HCT116 (cell line): ENCODE data around the gene TSPOAP1. TPM values are rescaled to one million over a fixed set of nuclear protein-coding genes. Genes with fewer than 3 reads are reported as not detected.

Source experiments
- ATAC-seq: fragments of 200-7000 bp; cut with Tn5 transposase; 2 replicates; pipeline ENCODE4 v1.9.1; 2020; ENCODE audit warnings: mild to moderate bottlenecking, moderate library complexity
- BruUV-seq: library from RNA; stranded (reverse); fragments of 400-500 nt; replicated peaks from 2 replicates; lab custom pipeline; 2021; lab: Mats Ljungman, UMichigan
- CTCF ChIA-PET: fragments of 300-600 bp; sonication (Branson Sonifier 250); formaldehyde crosslinking; loops from one replicate; lab custom pipeline; 2021; ENCODE audit warnings: antibody characterized with exemption; lab: Charles Lee
- POLR2A ChIA-PET: fragments of 300-600, 350-600 bp; sonication (Branson Sonifier 250); formaldehyde crosslinking; loops from one replicate; lab custom pipeline; 2021; ENCODE audit warnings: antibody characterized with exemption; lab: Charles Lee
- RAD21 ChIA-PET, 2 experiments: fragments of 300-600 bp; sonication (Branson Sonifier 250); formaldehyde crosslinking; loops; one replicate each; lab custom pipeline; 2023; ENCODE audit warnings: low total read pairs in 2 of 2; ENCODE audit not compliant: uncharacterized antibody in 2 of 2, unreplicated experiment in 2 of 2, low non-redundant PET in 1 of 2; lab: Charles Lee
- DNase-seq: peaks from one replicate; pipeline ENCODE4 v3.0.0-alpha.2; 2010; ENCODE audit warnings: low read depth, low spot score
- H2AFZ ChIP-seq: fragments of 200-600 bp; shearing (Covaris generic), sonication (generic); 2 replicates; pipeline ENCODE4 v1.6.1; 2017; ENCODE audit warnings: low read depth, mixed run types, mixed read lengths, antibody characterized with exemption, low read length; ENCODE audit not compliant: poor library complexity, severe bottlenecking
- H3K27ac ChIP-seq: 2 replicates; pipeline ENCODE4 v1.5.1; 2012; ENCODE audit warnings: low read depth, low read length
- H3K27me3 ChIP-seq: fragments of 200-600 bp; sonication (generic); 2 replicates; pipeline ENCODE4 v1.6.1; 2016; ENCODE audit warnings: mixed run types, low read length, mixed read lengths; ENCODE audit not compliant: insufficient read depth
- H3K36me3 ChIP-seq, 2 experiments: fragments of 200-500 bp in 1 of 2; fragments of 200-600 bp in 1 of 2; sonication (Bioruptor generic) in 1 of 2; sonication (generic) in 1 of 2; 2 replicates each; pipeline versions ENCODE4 v1.5.1 to v1.6.1; 2014 to 2016; ENCODE audit warnings: low read length in 2 of 2, inconsistent platforms in 1 of 2, mixed read lengths in 1 of 2, mixed run types in 1 of 2; ENCODE audit not compliant: insufficient read depth in 2 of 2, control insufficient read depth in 1 of 2
- H3K4me1 ChIP-seq, 2 experiments: fragments of 200-600 bp in 1 of 2; sonication (generic) in 1 of 2; 2 replicates each; pipeline versions ENCODE4 v1.5.1 to v1.6.1; 2012 to 2017; ENCODE audit warnings: low read length in 2 of 2, inconsistent platforms in 1 of 2, mild to moderate bottlenecking in 1 of 2, mixed read lengths in 1 of 2, mixed run types in 1 of 2, moderate library complexity in 1 of 2; ENCODE audit not compliant: insufficient read depth in 2 of 2, control insufficient read depth in 1 of 2
- H3K4me2 ChIP-seq: fragments of 200-600 bp; sonication (generic); 2 replicates; pipeline ENCODE4 v1.6.1; 2017; ENCODE audit warnings: mixed run types, low read length, mixed read lengths
- H3K4me3 ChIP-seq, 2 experiments: fragments of 200-600 bp in 1 of 2; sonication (generic) in 1 of 2; replicated peaks in 1 of 2; 2 replicates each; pipeline ENCODE4 v1.5.1; 2011 to 2016; ENCODE audit warnings: low read length in 2 of 2, control low read depth in 1 of 2, low read depth in 1 of 2, mild to moderate bottlenecking in 1 of 2, mixed read lengths in 1 of 2, mixed run types in 1 of 2
- H3K79me2 ChIP-seq: fragments of 200-600 bp; sonication (generic); 2 replicates; pipeline ENCODE4 v1.6.1; 2017; ENCODE audit warnings: mild to moderate bottlenecking, mixed run types, low read length, moderate library complexity, mixed read lengths; ENCODE audit not compliant: insufficient read depth
- H3K9ac ChIP-seq: fragments of 200-600 bp; sonication (generic); 2 replicates; pipeline ENCODE4 v1.6.1; 2016; ENCODE audit warnings: low read length, mixed read lengths
- H3K9me2 ChIP-seq: fragments of 200-600 bp; sonication (generic), shearing (Covaris generic); 2 replicates; pipeline ENCODE4 v1.6.1; 2017; ENCODE audit warnings: mixed run types, mild to moderate bottlenecking, moderate library complexity; ENCODE audit not compliant: insufficient read depth
- H3K9me3 ChIP-seq, 2 experiments: fragments of 200-500 bp in 1 of 2; fragments of 200-600 bp in 1 of 2; sonication (Bioruptor generic) in 1 of 2; sonication (generic) in 1 of 2; 2 replicates each; pipeline ENCODE4 v1.6.1; 2014 to 2017; ENCODE audit warnings: low read length in 2 of 2, mixed read lengths in 2 of 2, inconsistent platforms in 1 of 2, low read depth in 1 of 2, mild to moderate bottlenecking in 1 of 2, mixed run types in 1 of 2, moderate library complexity in 1 of 2; ENCODE audit not compliant: control insufficient read depth in 1 of 2, insufficient read depth in 1 of 2
- H4K20me1 ChIP-seq: fragments of 200-600 bp; sonication (generic), shearing (Covaris generic); 2 replicates; pipeline ENCODE4 v1.6.1; 2017; ENCODE audit warnings: mixed run types, mild to moderate bottlenecking, moderate library complexity; ENCODE audit not compliant: insufficient read depth
- ATF3 ChIP-seq: IDR thresholded peaks from 2 replicates; pipeline ENCODE4 v1.6.1; 2012
- CBX3 ChIP-seq: IDR thresholded peaks from 2 replicates; pipeline ENCODE4 v1.6.1; 2012; ENCODE audit warnings: low read depth
- CEBPB ChIP-seq: IDR thresholded peaks from 2 replicates; pipeline ENCODE4 v1.6.1; 2012; ENCODE audit warnings: low read depth
- EGR1 ChIP-seq: IDR thresholded peaks from 2 replicates; pipeline ENCODE4 v1.6.1; 2012; ENCODE audit warnings: low read depth
- ELF1 ChIP-seq: IDR thresholded peaks from 2 replicates; pipeline ENCODE4 v1.6.1; 2012; ENCODE audit warnings: low read depth, borderline replicate concordance
- EZH2 ChIP-seq: fragments of 200-600 bp; sonication (generic); IDR thresholded peaks from 2 replicates; pipeline ENCODE4 v1.6.1; 2017; ENCODE audit warnings: antibody characterized with exemption, mixed run types
- EZH2phosphoT487 ChIP-seq: fragments of 200-600 bp; IDR thresholded peaks from 2 replicates; pipeline ENCODE4 v1.6.1; 2018; ENCODE audit warnings: antibody characterized with exemption, borderline replicate concordance
- FOSL1 ChIP-seq: IDR thresholded peaks from 2 replicates; pipeline ENCODE4 v1.6.1; 2012; ENCODE audit warnings: low read depth
- JUND ChIP-seq: IDR thresholded peaks from 2 replicates; pipeline ENCODE4 v1.6.1; 2012
- POLR2AphosphoS5 ChIP-seq: IDR thresholded peaks from 2 replicates; pipeline ENCODE4 v1.6.1; 2011; ENCODE audit warnings: mild to moderate bottlenecking, low read depth, low read length, moderate library complexity
- RAD21 ChIP-seq: IDR thresholded peaks from 2 replicates; pipeline ENCODE4 v1.6.1; 2012; ENCODE audit warnings: low read depth, mild to moderate bottlenecking
- REST ChIP-seq: IDR thresholded peaks from 2 replicates; pipeline ENCODE4 v1.6.1; 2012; ENCODE audit warnings: low read depth
- SIN3A ChIP-seq: IDR thresholded peaks from 2 replicates; pipeline ENCODE4 v1.6.1; 2012; ENCODE audit warnings: low read depth
- SP1 ChIP-seq: IDR thresholded peaks from 2 replicates; pipeline ENCODE4 v1.6.1; 2012; ENCODE audit warnings: low read depth
- TCF7L2 ChIP-seq: IDR thresholded peaks from 2 replicates; pipeline ENCODE4 v1.7.0; 2011; ENCODE audit warnings: borderline replicate concordance, inconsistent platforms; ENCODE audit not compliant: insufficient read depth, insufficient read length; ENCODE audit errors: extremely low read depth
- ZFX ChIP-seq: fragments of 450-650 bp; IDR thresholded peaks from 2 replicates; pipeline ENCODE4 v1.6.1; 2017
- ZNF274 ChIP-seq: fragments of 200-500 bp; sonication (Bioruptor generic); IDR thresholded peaks from 2 replicates; pipeline ENCODE4 v1.6.1; 2014; ENCODE audit warnings: mild to moderate bottlenecking, low read depth, low read length, inconsistent platforms
- intact Hi-C: fragments of 100-400 bp; cut with micrococcal nuclease; formaldehyde crosslinking; loops from 2 replicates; pipeline ENCODE4 v1.10.0; 2022
- total RNA-seq: library from RNA; stranded (reverse); gene quantifications from one replicate; pipeline ENCODE4 v1.2.1, GENCODE V29; 2021; ENCODE audit not compliant: unreplicated experiment

TSPOAP1 gene
- total RNA-seq, 1 experiment from 2014 or later, result 0.27 TPM

- Histone ChIP-seq H3K9me2 (no peaks in the 10 kb centered on the region), H3K9ac (no peak overlapping the region), H4K20me1 (no peaks in the 10 kb centered on the region), H2AFZ (no peak overlapping the region), H3K79me2 (peaks cover 72% of the 10 kb centered on the region), H3K9me3 (no peaks in the 10 kb centered on the region), H3K36me3 (peaks cover 6 to 36% of the 10 kb centered on the region in 2 experiments; a peak in 3 of 4 replicates), H3K4me1 (peaks cover 8 to 14% of the 10 kb centered on the region in 2 experiments; a peak in 3 of 4 replicates), H3K27me3 (no peaks in the 10 kb centered on the region), H3K4me2 (no peak overlapping the region), H3K4me3 (no peak overlapping the region), H3K27ac (no peak overlapping the region)
- ChIA-PET CTCF (interaction anchor here (1.3 kb wide), 1 partner anchor 9 kb away, joined by 3 read pairs; no protein-coding TSS in a partner anchor), RAD21 (no interaction called here), POLR2A (no interaction called here)
- intact Hi-C loops, result no loop called here
- ATAC-seq (no peak), DNase-seq (no peak)
- BruUV-seq, result no TSS peak
- no peak for TF ChIP-seq SIN3A
- TF ChIP-seq EGR1, result no peak
- TF ChIP-seq ZFX, result no peak
- no peak for TF ChIP-seq RAD21
- TF ChIP-seq JUND, result no peak
- no peak for TF ChIP-seq ELF1
- TF ChIP-seq FOSL1, result no peak
- TF ChIP-seq CEBPB, result no peak
- TF ChIP-seq POLR2AphosphoS5, result no peak
- no peak for TF ChIP-seq TCF7L2
- no peak for TF ChIP-seq ZNF274
- no peak for TF ChIP-seq EZH2phosphoT487
- no peak for TF ChIP-seq EZH2
- TF ChIP-seq SP1, result no peak
- no peak for TF ChIP-seq REST
- no peak for TF ChIP-seq CBX3
- TF ChIP-seq ATF3, result no peak
These were observed 42.1 kb upstream of the TSPOAP1 start for GRCh38 chr17:58370716-58371115.
